Measurements from ENCODE around the gene EVA1C. TPM values are rescaled to one million over a fixed set of nuclear protein-coding genes. Genes with fewer than 3 reads are reported as not detected.
"Not testable (repeated sequence)": the region's sequence is repeated elsewhere in the genome, so short reads cannot be mapped to it uniquely, and the experiment has no call there.

Gene EVA1C
- total RNA-seq, 2 experiments from 2014 or later: 3.0 to 3.5 TPM

DNA sequence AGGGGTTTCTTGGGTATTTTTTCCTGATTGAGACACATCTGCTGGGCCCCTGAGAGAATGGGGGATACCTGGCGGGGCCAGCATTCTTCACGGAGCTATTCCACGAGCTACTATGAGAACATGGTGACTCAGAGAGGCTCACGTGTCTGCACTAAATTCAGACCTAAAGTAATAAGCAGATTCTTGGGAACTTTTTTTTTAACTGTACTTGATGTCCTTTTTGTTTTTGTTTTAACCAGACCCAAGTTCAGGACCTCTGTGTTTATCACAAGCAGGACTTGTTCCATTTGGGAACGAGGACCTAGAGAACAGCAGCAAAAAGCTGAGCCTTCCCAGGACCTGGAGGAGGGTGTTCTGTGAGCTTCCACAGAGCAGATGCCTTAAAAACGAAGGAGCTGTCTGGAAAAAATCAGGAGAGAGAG is 44.0 kb downstream of the EVA1C start:
- ChIA-PET POLR2A (no interaction called here), CTCF (no interaction called here)
- H3K4me1 Mint-ChIP-seq (ENCODE audit: low read depth): no peaks in the 10 kb centered on the region
- DNase-seq: no peak
- no peaks in the 10 kb centered on the region for H3K9me3 Mint-ChIP-seq (ENCODE audit: insufficient read depth)
- H3K36me3 Mint-ChIP-seq (ENCODE audit: low read depth): no peaks in the 10 kb centered on the region
- H3K27me3 Mint-ChIP-seq (ENCODE audit: low read depth): no peaks in the 10 kb centered on the region
- no peak overlapping the region for H3K27ac Mint-ChIP-seq
- H3K4me3 Mint-ChIP-seq: no peak overlapping the region
- ATAC-seq: no peak

DNA sequence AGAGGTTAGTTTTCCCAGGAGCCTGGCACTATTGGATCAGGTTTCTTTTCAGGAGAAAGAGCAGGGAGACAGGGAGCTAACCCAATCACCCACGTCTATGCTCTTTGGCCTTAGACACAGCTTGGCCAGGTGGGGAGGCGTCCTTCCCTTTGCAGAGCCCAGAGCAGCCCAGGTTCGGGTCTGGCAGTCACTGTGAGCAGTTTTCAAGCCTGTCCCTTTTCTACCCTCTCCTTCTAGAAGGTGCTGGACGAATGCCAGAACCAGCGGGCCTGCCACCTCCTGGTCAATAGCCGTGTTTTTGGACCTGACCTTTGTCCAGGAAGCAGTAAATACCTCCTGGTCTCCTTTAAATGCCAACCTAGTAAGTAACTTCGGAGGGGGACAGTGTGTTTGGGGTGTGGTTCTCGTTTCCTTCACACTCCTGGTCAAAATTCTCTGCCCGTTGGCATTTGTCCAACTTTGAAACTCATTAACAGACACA is 44.9 kb downstream of the EVA1C start:
- Mint-ChIP-seq H3K36me3 (ENCODE audit: low read depth) (no peaks in the 10 kb centered on the region), H3K4me1 (ENCODE audit: low read depth) (no peaks in the 10 kb centered on the region), H3K9me3 (ENCODE audit: insufficient read depth) (no peaks in the 10 kb centered on the region), H3K27ac (no peak overlapping the region), H3K4me3 (no peak overlapping the region), H3K27me3 (ENCODE audit: low read depth) (no peaks in the 10 kb centered on the region)
- ChIA-PET POLR2A (no interaction called here), CTCF (no interaction called here)
- DNase-seq: no peak
- ATAC-seq: no peak

GRCh38 chr21:32457962-32458361 is 45.5 kb downstream of the EVA1C start:
- no peaks in the 10 kb centered on the region for H3K4me1 Mint-ChIP-seq (ENCODE audit: low read depth)
- no peaks in the 10 kb centered on the region for H3K36me3 Mint-ChIP-seq (ENCODE audit: low read depth)
- no peak for DNase-seq
- H3K4me3 Mint-ChIP-seq: no peak overlapping the region
- no peaks in the 10 kb centered on the region for H3K27me3 Mint-ChIP-seq (ENCODE audit: low read depth)
- no peak overlapping the region for H3K27ac Mint-ChIP-seq
- ChIA-PET POLR2A (no interaction called here), CTCF (no interaction called here)
- ATAC-seq: no peak
- no peaks in the 10 kb centered on the region for H3K9me3 Mint-ChIP-seq (ENCODE audit: insufficient read depth)

DNA sequence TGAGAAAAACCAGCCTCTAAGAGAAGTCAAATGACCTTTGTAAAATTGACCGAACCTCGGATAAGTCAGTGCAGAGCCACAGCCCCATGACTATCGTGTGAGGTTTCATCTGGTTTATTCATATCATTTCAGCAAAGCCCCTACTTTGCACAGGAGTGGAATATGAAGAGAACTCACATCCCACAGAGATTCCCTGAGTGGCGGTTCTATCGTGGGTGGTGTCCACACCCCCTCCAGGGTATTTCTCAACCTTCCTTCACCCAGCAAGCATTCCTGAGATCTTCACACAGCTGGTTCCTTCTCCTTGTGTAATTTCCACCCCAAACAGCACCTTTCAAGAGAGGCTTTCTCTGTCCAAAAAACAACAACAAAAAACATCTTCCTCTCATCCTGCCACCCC is 47.5 kb downstream of the EVA1C start:
- CTCF ChIA-PET: no interaction called here

GRCh38 chr21:32461503-32461902 is 49.0 kb downstream of the EVA1C start:
- H3K4me3 Mint-ChIP-seq: no peak overlapping the region
- ChIA-PET CTCF (no interaction called here), POLR2A (no interaction called here)
- no peaks in the 10 kb centered on the region for H3K36me3 Mint-ChIP-seq (ENCODE audit: low read depth)
- DNase-seq: no peak
- no peaks in the 10 kb centered on the region for H3K27me3 Mint-ChIP-seq (ENCODE audit: low read depth)
- H3K9me3 Mint-ChIP-seq (ENCODE audit: insufficient read depth): no peaks in the 10 kb centered on the region
- no peaks in the 10 kb centered on the region for H3K4me1 Mint-ChIP-seq (ENCODE audit: low read depth)
- no peak for ATAC-seq
- H3K27ac Mint-ChIP-seq: no peak overlapping the region

More for the DNA sequence above, 47.5 kb downstream of the EVA1C start:
- H3K36me3 Mint-ChIP-seq (ENCODE audit: low read depth): no peaks in the 10 kb centered on the region
- DNase-seq (no peak), ATAC-seq (no peak)
- H3K4me3 Mint-ChIP-seq: no peak overlapping the region
- no peak overlapping the region for H3K27ac Mint-ChIP-seq
- H3K27me3 Mint-ChIP-seq (ENCODE audit: low read depth): no peaks in the 10 kb centered on the region
- POLR2A ChIA-PET: no interaction called here
- no peaks in the 10 kb centered on the region for H3K9me3 Mint-ChIP-seq (ENCODE audit: insufficient read depth)
- no peaks in the 10 kb centered on the region for H3K4me1 Mint-ChIP-seq (ENCODE audit: low read depth)

DNA sequence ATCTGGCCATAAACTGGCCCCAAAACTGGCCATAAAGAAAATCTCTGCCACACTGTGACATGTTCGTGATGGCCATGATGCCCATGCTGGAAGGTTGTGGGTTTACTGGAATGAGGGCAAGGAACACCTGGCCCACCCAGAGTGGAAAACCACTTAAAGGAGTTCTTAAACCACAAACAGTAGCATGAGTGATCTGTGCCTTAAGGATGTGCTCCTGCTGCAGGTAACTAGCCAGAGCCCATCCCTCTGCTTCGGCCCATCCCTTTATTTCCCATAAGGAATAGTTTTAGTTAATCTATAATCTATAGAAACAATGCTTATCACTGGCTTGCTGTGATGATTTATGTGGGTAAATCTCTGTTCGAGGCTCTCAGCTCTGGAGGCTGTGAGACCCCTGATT is 50.1 kb downstream of the EVA1C start:
- ATAC-seq; CTCF ChIA-PET; H3K27me3 Mint-ChIP-seq (ENCODE audit: low read depth); H3K27ac Mint-ChIP-seq; DNase-seq; H3K4me1 Mint-ChIP-seq (ENCODE audit: low read depth); H3K9me3 Mint-ChIP-seq (ENCODE audit: insufficient read depth); POLR2A ChIA-PET; H3K36me3 Mint-ChIP-seq (ENCODE audit: low read depth); H3K4me3 Mint-ChIP-seq: not testable (repeated sequence)

GRCh38 chr21:32463367-32463766 is 50.9 kb downstream of the EVA1C start:
- DNase-seq: no peak
- CTCF ChIA-PET: no interaction called here
- H3K4me1 Mint-ChIP-seq (ENCODE audit: low read depth): no peaks in the 10 kb centered on the region
- no peaks in the 10 kb centered on the region for H3K9me3 Mint-ChIP-seq (ENCODE audit: insufficient read depth)
- no peak overlapping the region for H3K27ac Mint-ChIP-seq
- ATAC-seq: no peak
- no peak overlapping the region for H3K4me3 Mint-ChIP-seq
- POLR2A ChIA-PET: interaction anchor here (0.7 kb wide), 2 partner anchors 111 to 1274 kb away, joined by 3 read pairs; no protein-coding TSS in a partner anchor
- H3K27me3 Mint-ChIP-seq (ENCODE audit: low read depth): no peaks in the 10 kb centered on the region
- H3K36me3 Mint-ChIP-seq (ENCODE audit: low read depth): no peaks in the 10 kb centered on the region

DNA sequence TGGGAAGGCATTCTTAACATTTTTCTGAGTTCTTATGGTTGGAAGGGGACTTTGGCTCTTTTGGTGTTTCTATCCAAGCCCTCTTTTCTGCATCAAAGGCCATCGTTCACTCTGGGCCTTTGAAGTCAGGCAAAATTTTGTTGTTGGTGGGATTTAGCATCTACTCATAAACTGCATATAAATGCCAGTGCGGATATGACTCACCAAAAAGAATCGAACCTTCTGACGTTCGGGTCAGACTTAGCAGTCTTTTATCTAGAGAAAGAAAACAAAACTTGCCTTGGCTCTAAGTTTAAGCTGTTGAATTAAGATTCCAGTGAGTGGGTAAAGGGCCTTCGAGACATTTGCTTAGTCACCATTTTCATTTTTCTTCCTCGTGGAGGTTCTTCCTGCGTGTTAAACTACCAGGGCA is 51.4 kb downstream of the EVA1C start:
- Mint-ChIP-seq H3K36me3 (ENCODE audit: low read depth) (no peaks in the 10 kb centered on the region), H3K27ac (no peak overlapping the region), H3K4me3 (no peak overlapping the region), H3K27me3 (ENCODE audit: low read depth) (no peaks in the 10 kb centered on the region), H3K4me1 (ENCODE audit: low read depth) (no peaks in the 10 kb centered on the region), H3K9me3 (ENCODE audit: insufficient read depth) (no peaks in the 10 kb centered on the region)
- ATAC-seq: no peak
- POLR2A ChIA-PET: interaction anchor here (0.7 kb wide), 2 partner anchors 112 to 1274 kb away, joined by 3 read pairs; no protein-coding TSS in a partner anchor
- CTCF ChIA-PET: no interaction called here
- DNase-seq: no peak

GRCh38 chr21:32467291-32467690 is 54.8 kb downstream of the EVA1C start:
- H3K36me3 Mint-ChIP-seq (ENCODE audit: low read depth): no peaks in the 10 kb centered on the region
- H3K4me1 Mint-ChIP-seq (ENCODE audit: low read depth): no peaks in the 10 kb centered on the region
- ATAC-seq: no peak
- H3K27me3 Mint-ChIP-seq (ENCODE audit: low read depth): no peaks in the 10 kb centered on the region
- POLR2A ChIA-PET: no interaction called here
- H3K4me3 Mint-ChIP-seq: no peak overlapping the region
- CTCF ChIA-PET: no interaction called here
- DNase-seq: no peak
- H3K27ac Mint-ChIP-seq: no peak overlapping the region
- H3K9me3 Mint-ChIP-seq (ENCODE audit: insufficient read depth): no peaks in the 10 kb centered on the region

GRCh38 chr21:32468681-32469111 is 56.2 kb downstream of the EVA1C start:
- ChIA-PET POLR2A (no interaction called here), CTCF (no interaction called here)
- Mint-ChIP-seq H3K4me1 (ENCODE audit: low read depth) (no peaks in the 10 kb centered on the region), H3K4me3 (no peak overlapping the region), H3K27ac (no peak overlapping the region), H3K36me3 (ENCODE audit: low read depth) (no peaks in the 10 kb centered on the region), H3K27me3 (ENCODE audit: low read depth) (no peaks in the 10 kb centered on the region), H3K9me3 (ENCODE audit: insufficient read depth) (no peaks in the 10 kb centered on the region)
- no peak for ATAC-seq
- DNase-seq: no peak

DNA sequence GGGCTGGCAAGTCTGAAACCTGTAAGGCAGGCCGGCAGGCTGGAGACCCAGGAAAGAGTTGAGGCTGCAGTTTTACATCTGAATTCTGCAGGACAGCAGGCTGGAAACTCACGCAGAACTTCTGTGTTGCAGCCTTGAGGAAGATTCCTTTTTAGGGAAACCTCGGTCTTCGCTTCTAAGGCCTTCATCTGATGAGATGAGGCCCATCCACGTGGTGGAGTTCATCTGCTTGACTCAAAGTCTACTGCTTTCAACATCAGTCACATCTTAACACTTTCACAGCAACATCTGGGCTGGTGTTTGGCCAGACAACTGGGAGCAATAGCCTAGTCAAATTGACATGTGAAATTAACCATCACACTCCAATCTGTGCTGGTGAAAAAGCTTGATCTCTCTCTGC is 57.1 kb downstream of the EVA1C start:
- CTCF ChIA-PET: interaction anchor here (1.0 kb wide), 1 partner anchor 66 kb away, joined by 3 read pairs; no protein-coding TSS in a partner anchor

DNA sequence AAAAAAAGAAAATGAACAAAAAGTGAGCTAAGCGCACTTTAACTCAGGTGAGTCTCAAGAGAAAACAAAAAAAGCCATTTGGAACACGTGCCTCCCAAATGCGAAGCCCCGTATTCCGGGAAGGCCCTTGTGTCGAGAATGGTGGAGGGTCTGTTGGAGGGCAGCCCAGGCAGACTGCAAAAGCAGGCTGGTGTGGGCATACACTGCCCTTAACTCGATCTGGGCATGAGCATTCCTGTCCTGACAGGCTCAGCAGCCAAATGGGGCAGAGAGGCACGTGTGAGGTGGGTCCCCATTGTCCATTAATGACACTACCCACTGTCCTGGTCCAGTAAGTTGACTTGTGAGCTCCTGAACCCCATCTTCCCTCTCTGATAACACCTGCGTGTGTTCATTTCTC is 57.7 kb downstream of the EVA1C start:
- ChIA-PET CTCF (interaction anchor here (1.0 kb wide), 1 partner anchor 67 kb away, joined by 3 read pairs; no protein-coding TSS in a partner anchor), POLR2A (no interaction called here)
- Mint-ChIP-seq H3K4me3 (no peak overlapping the region), H3K4me1 (ENCODE audit: low read depth) (no peaks in the 10 kb centered on the region), H3K27ac (no peak overlapping the region), H3K27me3 (ENCODE audit: low read depth) (no peaks in the 10 kb centered on the region), H3K36me3 (ENCODE audit: low read depth) (no peaks in the 10 kb centered on the region), H3K9me3 (ENCODE audit: insufficient read depth) (no peaks in the 10 kb centered on the region)
- no peak for ATAC-seq
- no peak for DNase-seq

More for the DNA sequence above, 57.1 kb downstream of the EVA1C start:
- Mint-ChIP-seq H3K27ac (no peak overlapping the region), H3K4me3 (no peak overlapping the region), H3K4me1 (ENCODE audit: low read depth) (no peaks in the 10 kb centered on the region), H3K9me3 (ENCODE audit: insufficient read depth) (no peaks in the 10 kb centered on the region), H3K27me3 (ENCODE audit: low read depth) (no peaks in the 10 kb centered on the region), H3K36me3 (ENCODE audit: low read depth) (no peaks in the 10 kb centered on the region)
- DNase-seq (no peak), ATAC-seq (no peak)
- POLR2A ChIA-PET: no interaction called here

Data from activated CD8-positive, alpha-beta T cell treated with anti-CD3 and anti-CD28 coated beads, Interleukin-2, amount 10 ng/mL, durations not matched to agents 7 days and 5 days (primary cell).